CD4-positive, alpha-beta T cell treated with Interleukin-6 for 4 hours (primary cell): Measurements from ENCODE around the gene CACNG4.

Experiments used
- DNase-seq: peaks from one replicate; pipeline ENCODE4 v3.0.0-alpha.2; 2020; ENCODE audit warnings: mixed read lengths

The CACNG4 gene

DNA sequence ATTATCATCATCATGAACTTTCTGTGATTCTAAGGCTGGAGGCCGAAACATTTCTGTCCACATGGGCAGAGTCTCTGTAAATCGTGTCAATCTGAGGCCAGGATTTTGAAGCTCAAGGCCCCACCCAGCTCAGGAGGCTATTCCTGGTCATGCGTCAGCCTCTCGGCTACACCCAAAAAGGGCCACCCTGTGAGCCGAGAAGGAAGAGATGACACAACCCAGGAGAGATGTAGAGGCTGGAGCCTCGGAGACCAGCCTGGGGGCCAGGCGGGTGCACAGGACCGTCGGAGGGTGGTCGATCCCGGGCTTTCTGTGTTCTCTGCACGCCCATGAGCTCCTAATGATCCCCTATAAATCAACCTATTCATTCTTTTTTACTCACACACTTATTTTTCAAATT lies 78.8 kb downstream of the CACNG4 start:
- no peak for DNase-seq

GRCh38 chr17:67044016-67044772 lies 79.7 kb downstream of the CACNG4 start, which contains the start of gene CACNG1:
Gene CACNG1 (plus strand): TSS chr17:67044554. CDS start chr17:67044661, 107 bp downstream.
- DNase-seq: no peak

GRCh38 chr17:67044940-67045339 lies 80.4 kb downstream of the CACNG4 start:
- DNase-seq: no peak

- DNase-seq: no peak
Measured at GRCh38 chr17:67046398-67046797, 81.9 kb downstream of the CACNG4 start.

DNA sequence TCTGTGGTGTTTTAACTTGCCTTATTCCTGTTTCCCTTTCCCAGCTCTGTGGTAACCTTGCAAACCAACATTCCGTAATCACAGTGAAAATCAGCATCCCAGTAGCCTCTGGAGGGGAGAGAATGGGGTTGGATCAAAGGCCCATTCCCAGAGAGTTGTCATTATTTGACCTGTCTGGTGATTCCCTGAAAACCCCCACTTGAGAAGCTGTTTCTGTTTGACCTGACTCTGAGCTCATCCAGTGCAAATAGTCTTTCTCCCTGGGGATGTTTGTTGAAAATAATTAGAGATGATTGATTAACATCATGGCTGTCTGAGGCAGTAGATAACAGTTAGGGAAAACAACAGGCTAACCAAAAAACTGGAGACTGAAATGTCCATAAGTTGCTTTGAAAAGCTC lies 82.9 kb downstream of the CACNG4 start:
- no peak for DNase-seq

GRCh38 chr17:67049025-67049739 lies 84.7 kb downstream of the CACNG4 start:
- no peak for DNase-seq

DNA sequence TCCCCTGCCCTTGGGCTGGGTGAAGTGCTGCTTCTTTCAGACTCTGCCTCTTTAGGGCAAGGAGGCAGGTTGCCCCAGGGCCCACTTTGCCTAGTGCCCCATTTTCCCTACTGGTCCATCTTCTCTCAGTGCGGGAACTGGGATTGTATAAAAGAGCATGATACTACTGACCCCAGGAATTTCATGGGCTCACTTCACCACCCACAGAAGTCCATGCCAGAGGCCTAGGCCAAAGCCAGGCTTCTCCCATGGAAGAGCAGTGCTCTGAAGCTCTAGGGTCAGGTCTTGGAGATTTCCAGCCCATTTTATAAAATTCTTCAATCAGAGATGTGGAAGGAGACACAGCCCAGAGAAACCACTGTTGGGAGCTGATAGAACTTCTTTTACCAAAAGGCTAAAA lies 85.6 kb downstream of the CACNG4 start:
- no peak for DNase-seq

- no peak for DNase-seq
Measured at GRCh38 chr17:67050471-67051154, 86.1 kb downstream of the CACNG4 start.

- DNase-seq: no peak
Measured at GRCh38 chr17:67051155-67051538, 86.6 kb downstream of the CACNG4 start.

GRCh38 chr17:67051837-67052236 lies 87.3 kb downstream of the CACNG4 start:
- DNase-seq: no peak

DNA sequence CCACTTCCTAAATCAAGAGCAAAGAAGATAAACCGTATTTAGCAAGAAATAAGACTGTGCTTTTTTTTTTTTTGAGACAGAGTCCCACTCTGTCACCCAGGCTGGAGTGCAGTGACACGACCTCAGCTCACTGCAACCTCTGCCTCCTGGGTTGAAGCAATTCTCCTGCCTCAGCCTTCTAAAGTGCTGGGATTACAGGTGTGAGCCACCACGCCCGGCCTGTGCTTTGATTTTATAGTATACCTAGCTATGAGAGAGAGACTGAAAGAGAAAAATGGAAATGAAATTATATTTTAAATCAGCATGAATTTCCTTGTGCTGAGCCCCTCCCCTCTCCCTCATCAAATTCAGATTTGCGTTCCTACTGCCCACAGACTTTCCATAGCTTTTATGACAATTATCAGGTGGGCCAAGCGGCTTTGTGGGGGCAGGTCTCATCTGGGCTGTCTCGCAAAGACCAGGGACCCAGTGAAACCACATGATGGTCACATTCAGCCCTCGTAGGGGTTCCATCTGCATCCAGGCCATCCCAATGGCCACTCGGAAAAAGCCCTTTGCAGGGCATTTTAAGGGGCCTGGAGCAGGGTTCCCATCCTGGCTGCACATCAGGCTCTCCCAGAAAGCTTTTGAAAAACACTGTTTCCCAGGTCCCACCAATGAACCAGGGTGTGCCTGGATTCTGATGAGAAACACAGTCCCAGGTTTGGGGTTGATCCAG lies 88.4 kb downstream of the CACNG4 start:
- no peak for DNase-seq

- no peak for DNase-seq
Measured at GRCh38 chr17:67053438-67054000, 89.0 kb downstream of the CACNG4 start.

DNA sequence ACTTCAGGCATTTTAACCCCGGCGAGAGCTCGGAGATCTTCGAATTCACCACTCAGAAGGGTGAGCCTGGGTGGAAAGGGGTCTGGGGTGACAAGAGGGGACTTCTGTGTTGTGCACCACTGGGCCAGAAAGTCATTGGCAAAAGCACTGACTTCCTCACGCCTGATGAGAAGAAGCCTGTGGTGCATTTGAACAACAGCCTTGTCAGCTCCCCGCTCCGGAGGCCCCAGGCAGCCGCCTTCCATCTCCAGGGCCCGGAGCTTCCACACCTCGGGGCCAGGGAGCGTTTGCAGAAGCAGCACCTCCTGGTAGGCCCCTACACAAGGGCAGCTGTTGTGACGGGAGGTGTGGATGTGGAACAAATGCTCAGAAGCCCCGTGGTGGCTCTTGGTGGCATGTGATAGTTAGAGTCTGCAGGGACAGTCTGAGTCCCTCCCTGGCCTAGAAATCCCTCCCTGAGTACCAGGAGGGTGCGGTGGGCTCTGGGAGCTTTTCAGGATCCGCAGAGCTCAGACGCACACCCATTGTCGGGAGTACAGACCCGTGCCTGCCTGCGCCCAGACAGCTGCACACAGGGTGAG lies 89.6 kb downstream of the CACNG4 start:
- DNase-seq: no peak

- no peak for DNase-seq
Measured at GRCh38 chr17:67054608-67055007, 90.1 kb downstream of the CACNG4 start.

GRCh38 chr17:67055041-67055443 lies 90.5 kb downstream of the CACNG4 start:
- DNase-seq: no peak

DNA sequence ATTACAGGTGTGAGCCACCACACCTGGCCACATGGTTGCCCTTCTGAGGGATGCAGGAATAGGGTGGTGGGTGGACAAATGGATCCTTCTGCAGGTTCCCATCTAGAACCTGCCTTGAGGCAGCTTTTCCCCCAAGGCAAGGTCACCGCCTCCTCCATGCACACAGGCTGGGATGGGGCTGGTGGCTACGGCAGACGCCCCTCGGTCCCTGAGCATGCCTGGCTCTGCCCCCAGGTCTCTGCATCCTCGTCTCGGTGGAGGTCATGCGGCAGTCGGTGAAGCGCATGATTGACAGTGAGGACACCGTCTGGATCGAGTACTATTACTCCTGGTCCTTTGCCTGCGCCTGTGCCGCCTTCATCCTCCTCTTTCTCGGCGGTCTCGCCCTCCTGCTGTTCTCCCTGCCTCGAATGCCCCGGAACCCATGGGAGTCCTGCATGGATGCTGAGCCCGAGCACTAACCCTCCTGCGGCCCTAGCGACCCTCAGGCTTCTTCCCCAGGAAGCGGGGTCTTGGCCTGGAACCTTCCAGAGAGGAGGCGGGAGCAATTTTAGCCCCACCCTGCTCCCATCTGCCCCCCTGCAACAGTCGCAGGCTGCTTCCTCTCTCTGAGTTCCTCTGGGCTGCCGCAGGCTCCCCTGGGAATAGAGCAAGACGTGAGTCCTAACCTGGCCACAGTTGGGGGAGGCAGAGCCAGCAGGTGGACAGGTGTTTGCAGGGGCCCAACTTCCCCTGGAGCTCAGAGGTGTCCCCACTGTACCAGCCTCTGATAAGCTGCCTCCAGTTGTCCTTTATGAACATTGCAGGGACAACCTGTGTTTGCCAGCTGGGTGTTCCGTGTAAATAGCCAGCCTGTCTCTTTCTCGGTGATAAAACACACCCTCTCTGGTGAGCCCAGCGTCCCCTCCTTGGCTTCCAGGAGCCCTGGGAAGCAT lies 91.6 kb downstream of the CACNG4 start:
- DNase-seq: no peak

DNA sequence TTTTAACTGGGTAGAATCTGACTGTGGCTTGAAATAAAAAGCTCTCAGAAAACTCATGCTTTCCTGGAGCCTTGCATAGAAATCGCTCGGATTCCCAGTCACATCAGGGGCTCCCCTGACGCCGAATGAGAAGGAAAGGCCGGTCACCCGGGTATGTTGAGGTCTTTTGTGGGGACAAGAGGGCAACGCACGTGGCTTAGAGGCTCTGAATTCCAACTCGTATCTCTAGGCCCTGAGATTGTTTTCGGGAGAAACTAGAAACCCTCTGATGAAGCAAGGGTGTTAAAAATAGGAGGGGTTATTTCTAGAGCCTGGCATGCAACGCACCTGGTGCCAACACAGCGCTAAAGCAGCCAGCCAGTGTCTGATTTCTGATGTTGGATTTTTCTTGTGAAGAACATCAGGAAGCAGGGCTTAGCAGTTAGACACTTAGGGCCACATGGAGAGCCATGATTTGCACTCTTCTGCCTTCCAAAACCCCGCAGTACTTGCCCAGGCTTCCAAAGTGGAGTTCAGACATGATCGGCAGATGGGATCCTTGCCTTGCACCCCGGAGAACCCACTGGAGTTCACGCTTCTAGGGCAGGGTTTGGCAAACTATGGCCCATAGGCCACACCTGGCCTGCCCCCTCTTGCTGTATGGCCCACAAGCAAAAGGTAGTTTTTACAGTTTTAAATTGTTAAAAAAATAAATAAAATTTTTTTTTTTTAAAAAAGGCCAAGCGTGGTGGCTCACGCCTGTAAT lies 92.4 kb downstream of the CACNG4 start:
- no peak for DNase-seq

- DNase-seq: no peak
Measured at GRCh38 chr17:67058036-67058435, 93.5 kb downstream of the CACNG4 start.

DNA sequence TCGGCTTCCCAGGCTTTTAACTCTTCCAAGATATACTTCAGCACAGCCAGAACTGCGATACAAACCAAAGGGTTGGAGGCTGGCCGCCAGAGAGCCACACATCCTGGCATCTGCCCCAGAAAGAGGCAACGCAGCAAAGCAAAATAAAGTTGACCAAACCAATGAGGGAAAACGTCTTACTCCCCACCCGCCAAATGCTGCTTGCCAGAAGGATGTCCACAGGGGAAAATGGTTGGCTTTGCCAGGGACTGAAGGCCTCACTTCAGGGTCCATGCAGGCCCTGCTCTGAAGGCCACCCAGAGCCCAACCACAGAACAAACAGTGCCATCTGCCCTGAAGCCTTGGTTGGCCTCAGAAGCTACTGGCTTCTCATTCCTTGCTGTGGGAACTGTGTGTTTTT lies 94.9 kb downstream of the CACNG4 start:
- no peak for DNase-seq

GRCh38 chr17:67063141-67063540 lies 98.6 kb downstream of the CACNG4 start:
- DNase-seq: no peak

DNA sequence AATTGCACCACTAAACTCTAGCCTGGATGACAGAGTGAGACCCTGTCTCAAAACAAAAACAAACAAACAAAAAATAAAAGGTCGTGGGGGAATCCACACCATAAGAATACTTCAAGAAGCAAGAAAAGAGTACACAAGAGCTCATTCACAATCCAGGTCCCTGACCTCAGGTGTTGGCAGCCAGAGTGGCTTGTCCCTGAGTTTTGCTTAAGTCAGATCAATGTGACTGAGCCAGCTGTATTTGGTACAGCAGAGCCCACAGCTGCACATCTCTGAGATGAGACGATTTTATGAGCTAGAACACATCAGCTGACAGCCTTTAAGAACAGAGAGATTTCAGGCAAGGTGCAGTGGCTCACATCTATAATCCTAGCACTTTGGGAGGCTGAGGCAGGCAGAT lies 102.2 kb downstream of the CACNG4 start:
- DNase-seq: no peak
